T-helper 2 cell treated with Interferon-gamma antibody and Interleukin-4, amounts not matched to agents 5 μg/mL and 100 μg/mL, for 36 hours (primary cell): ENCODE data around the gene TOMM20.

ENCODE experiments used
- DNase-seq: peaks from one replicate; pipeline ENCODE4 v3.0.0; 2021; ENCODE audit warnings: low spot score
- H3K27ac Mint-ChIP-seq: one replicate; pipeline ENCODE4 v1.8.0; 2021; ENCODE audit warnings: mild to moderate bottlenecking, mixed read lengths
- H3K27me3 Mint-ChIP-seq: one replicate; pipeline ENCODE4 v1.8.0; 2021; ENCODE audit warnings: low read depth, mixed read lengths
- H3K36me3 Mint-ChIP-seq: one replicate; pipeline ENCODE4 v1.8.0; 2021; ENCODE audit warnings: low read depth, mixed read lengths
- H3K4me1 Mint-ChIP-seq: one replicate; pipeline ENCODE4 v1.8.0; 2021; ENCODE audit warnings: low read depth, mixed read lengths
- H3K4me3 Mint-ChIP-seq: one replicate; pipeline ENCODE4 v1.8.0; 2022; ENCODE audit warnings: mild to moderate bottlenecking, moderate library complexity, mixed read lengths
- H3K9me3 Mint-ChIP-seq: one replicate; pipeline ENCODE4 v1.8.0; 2021; ENCODE audit warnings: mixed read lengths

TOMM20 gene

GRCh38 chr1:235152235-235152634 lies 23.6 kb upstream of the TOMM20 start:
- Mint-ChIP-seq H3K27ac (no peak overlapping the region), H3K9me3 (no peaks in the 10 kb centered on the region), H3K27me3 (no peaks in the 10 kb centered on the region), H3K4me3 (no peak overlapping the region), H3K36me3 (peaks cover 52% of the 10 kb centered on the region), H3K4me1 (peaks cover 15% of the 10 kb centered on the region)
- no peak for DNase-seq

DNA sequence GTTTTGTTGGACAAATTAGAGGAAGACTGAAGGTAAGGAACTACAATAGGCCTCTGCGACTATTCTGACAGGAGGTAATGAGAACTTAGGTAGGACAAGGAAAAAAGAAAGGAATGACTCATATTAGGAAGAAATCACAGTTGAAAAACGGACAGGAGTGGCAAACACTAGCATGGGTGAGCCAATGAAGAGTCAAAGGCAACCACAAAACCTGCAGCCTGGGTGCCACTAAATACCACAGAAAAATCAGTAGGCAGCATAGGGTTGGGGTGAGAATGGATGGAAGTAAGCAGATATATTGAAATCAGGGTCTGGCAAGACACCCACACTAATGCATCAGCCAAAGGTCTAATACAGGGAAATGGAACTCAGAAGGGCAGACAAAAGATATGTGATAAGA lies 22.4 kb upstream of the TOMM20 start:
- Mint-ChIP-seq H3K27ac (no peak overlapping the region), H3K9me3 (no peaks in the 10 kb centered on the region), H3K36me3 (peaks cover 55% of the 10 kb centered on the region), H3K4me3 (no peak overlapping the region), H3K27me3 (no peaks in the 10 kb centered on the region), H3K4me1 (peaks cover 15% of the 10 kb centered on the region)
- DNase-seq: no peak

DNA sequence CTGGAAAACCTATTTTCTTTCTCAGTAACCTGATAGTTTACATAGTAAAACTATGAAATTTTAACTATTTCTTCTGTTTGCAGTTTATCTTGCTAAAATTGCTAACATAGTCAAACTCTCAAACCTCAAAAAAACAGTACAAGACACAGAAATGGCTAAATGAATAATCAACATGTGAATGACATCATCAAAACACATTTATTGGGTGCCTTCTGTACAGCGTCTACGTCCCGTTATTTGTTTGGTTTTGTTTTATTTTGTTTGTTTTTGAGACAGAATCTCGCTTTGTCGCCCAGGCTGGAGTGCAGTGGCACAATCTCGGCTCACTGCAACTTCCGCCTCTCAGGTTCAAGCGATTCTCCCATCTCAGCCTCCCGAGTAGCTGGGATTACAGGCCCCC lies 21.2 kb upstream of the TOMM20 start:
- Mint-ChIP-seq H3K36me3 (peaks cover 63% of the 10 kb centered on the region), H3K27ac (no peak overlapping the region), H3K9me3 (no peaks in the 10 kb centered on the region), H3K4me1 (peaks cover 15% of the 10 kb centered on the region), H3K4me3 (no peak overlapping the region), H3K27me3 (no peaks in the 10 kb centered on the region)
- DNase-seq: no peak

DNA sequence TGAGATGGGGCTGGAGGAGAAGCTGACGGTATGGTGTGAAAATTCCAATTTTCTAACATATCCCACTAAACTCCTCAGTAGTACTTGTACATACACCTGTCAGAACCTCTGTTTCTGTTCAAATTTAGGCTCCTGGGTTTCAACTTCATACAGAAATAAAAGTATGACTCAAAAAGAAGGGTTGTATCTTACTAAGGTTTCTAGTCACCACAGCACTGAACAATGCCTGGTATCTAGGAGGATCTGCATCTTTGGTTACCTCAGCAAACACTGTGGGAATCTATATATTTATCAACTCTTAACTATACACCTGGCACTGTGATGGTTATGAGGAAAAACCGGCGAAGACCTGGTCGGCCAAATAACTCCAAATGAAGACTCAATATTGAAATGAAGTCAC lies 18.6 kb upstream of the TOMM20 start:
- no peak overlapping the region for H3K27ac Mint-ChIP-seq
- H3K9me3 Mint-ChIP-seq: no peaks in the 10 kb centered on the region
- peaks cover 58% of the 10 kb centered on the region for H3K36me3 Mint-ChIP-seq
- H3K4me3 Mint-ChIP-seq: no peak overlapping the region
- no peaks in the 10 kb centered on the region for H3K27me3 Mint-ChIP-seq
- DNase-seq: no peak
- H3K4me1 Mint-ChIP-seq: peaks cover 14% of the 10 kb centered on the region

DNA sequence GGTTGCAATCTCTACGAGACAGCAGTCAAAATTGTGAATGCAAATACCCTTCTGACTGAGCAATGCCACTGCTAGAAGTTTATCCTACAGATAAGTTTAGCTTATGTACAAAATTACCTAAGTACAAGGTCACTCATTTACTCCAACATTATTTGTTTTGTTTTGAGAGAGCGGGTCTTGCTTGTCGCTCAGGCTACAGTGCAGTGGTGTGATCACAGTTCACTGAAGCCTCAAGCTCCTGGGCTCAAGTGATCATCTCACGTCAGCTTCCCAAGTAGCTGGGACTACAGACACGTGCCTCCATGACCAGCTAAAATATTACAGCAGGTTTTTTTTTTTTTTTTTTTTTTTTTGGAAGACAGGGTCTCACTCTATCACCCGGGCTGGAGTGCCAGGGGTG lies 17.0 kb upstream of the TOMM20 start:
- Mint-ChIP-seq H3K9me3 (no peaks in the 10 kb centered on the region), H3K4me1 (peaks cover 5% of the 10 kb centered on the region), H3K4me3 (no peak overlapping the region), H3K27ac (no peak overlapping the region), H3K36me3 (peaks cover 60% of the 10 kb centered on the region), H3K27me3 (no peaks in the 10 kb centered on the region)
- no peak for DNase-seq

- DNase-seq: no peak
- Mint-ChIP-seq H3K36me3 (peaks cover 66% of the 10 kb centered on the region), H3K27me3 (no peaks in the 10 kb centered on the region), H3K4me1 (peaks cover 7% of the 10 kb centered on the region), H3K4me3 (no peak overlapping the region), H3K9me3 (no peaks in the 10 kb centered on the region), H3K27ac (no peak overlapping the region)
Observed at GRCh38 chr1:235142991-235143390, 14.4 kb upstream of the TOMM20 start.

GRCh38 chr1:235139315-235139714 lies 10.7 kb upstream of the TOMM20 start:
- H3K36me3 Mint-ChIP-seq: peaks cover 75% of the 10 kb centered on the region
- H3K4me3 Mint-ChIP-seq: no peak overlapping the region
- no peaks in the 10 kb centered on the region for H3K27me3 Mint-ChIP-seq
- H3K9me3 Mint-ChIP-seq: no peaks in the 10 kb centered on the region
- DNase-seq: no peak
- H3K4me1 Mint-ChIP-seq: peaks cover 5% of the 10 kb centered on the region
- H3K27ac Mint-ChIP-seq: no peak overlapping the region

GRCh38 chr1:235138821-235139220 lies 10.2 kb upstream of the TOMM20 start:
- peak overlapping the region; percentile 1 for H3K27ac Mint-ChIP-seq
- no peaks in the 10 kb centered on the region for H3K9me3 Mint-ChIP-seq
- peaks cover 73% of the 10 kb centered on the region for H3K36me3 Mint-ChIP-seq
- H3K27me3 Mint-ChIP-seq: no peaks in the 10 kb centered on the region
- peak; percentile 50 for DNase-seq
- peaks cover 5% of the 10 kb centered on the region for H3K4me1 Mint-ChIP-seq
- no peak overlapping the region for H3K4me3 Mint-ChIP-seq

GRCh38 chr1:235136111-235136510 lies 7.5 kb upstream of the TOMM20 start:
- Mint-ChIP-seq H3K9me3 (no peaks in the 10 kb centered on the region), H3K27me3 (no peaks in the 10 kb centered on the region), H3K27ac (no peak overlapping the region), H3K4me1 (peaks cover 12% of the 10 kb centered on the region), H3K36me3 (peaks cover 68% of the 10 kb centered on the region), H3K4me3 (no peak overlapping the region)
- no peak for DNase-seq

- H3K4me1 Mint-ChIP-seq: peaks cover 12% of the 10 kb centered on the region
- DNase-seq: no peak
- no peak overlapping the region for H3K27ac Mint-ChIP-seq
- H3K36me3 Mint-ChIP-seq: peaks cover 59% of the 10 kb centered on the region
- no peaks in the 10 kb centered on the region for H3K27me3 Mint-ChIP-seq
- no peaks in the 10 kb centered on the region for H3K9me3 Mint-ChIP-seq
- H3K4me3 Mint-ChIP-seq: no peak overlapping the region
Observed at GRCh38 chr1:235134171-235134570, 5.5 kb upstream of the TOMM20 start.

- Mint-ChIP-seq H3K27ac (no peak overlapping the region), H3K27me3 (no peaks in the 10 kb centered on the region), H3K36me3 (peaks cover 50% of the 10 kb centered on the region), H3K4me1 (peaks cover 13% of the 10 kb centered on the region), H3K9me3 (no peaks in the 10 kb centered on the region), H3K4me3 (no peak overlapping the region)
- DNase-seq: no peak
Observed at GRCh38 chr1:235133086-235133485, 4.4 kb upstream of the TOMM20 start.

GRCh38 chr1:235131961-235132360 lies 3.3 kb upstream of the TOMM20 start:
- Mint-ChIP-seq H3K4me3 (no peak overlapping the region), H3K9me3 (no peaks in the 10 kb centered on the region), H3K27ac (peak overlapping the region; percentile 31), H3K27me3 (no peaks in the 10 kb centered on the region), H3K4me1 (peaks cover 20% of the 10 kb centered on the region), H3K36me3 (peaks cover 48% of the 10 kb centered on the region)
- DNase-seq: peak; percentile 34

DNA sequence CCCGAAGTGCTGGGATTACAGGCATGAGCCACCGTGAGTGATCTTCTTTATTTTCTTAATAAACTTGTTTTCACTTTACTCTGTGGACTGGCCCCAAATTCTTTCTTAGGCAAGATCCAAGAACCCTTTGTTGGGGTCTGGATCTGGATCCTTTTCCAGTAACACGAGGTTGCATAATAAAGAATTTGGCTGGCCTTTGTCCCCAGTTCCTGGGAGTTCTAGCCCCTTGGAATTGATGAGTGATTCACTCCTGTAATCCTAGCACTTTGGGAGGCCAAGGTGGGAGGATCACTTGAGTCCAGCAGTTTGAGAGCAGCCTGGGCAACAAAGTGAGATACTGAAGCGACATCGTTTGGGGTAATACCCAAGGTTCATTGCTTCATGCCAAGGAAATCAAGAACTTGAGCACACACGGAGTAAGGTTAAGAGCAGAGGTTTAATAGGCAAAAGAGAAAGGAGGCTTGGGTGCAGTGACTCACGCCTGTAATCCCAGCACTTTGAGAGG lies 2.2 kb upstream of the TOMM20 start:
- H3K4me1 Mint-ChIP-seq: peaks cover 29% of the 10 kb centered on the region
- no peak overlapping the region for H3K4me3 Mint-ChIP-seq
- no peak for DNase-seq
- no peak overlapping the region for H3K27ac Mint-ChIP-seq
- H3K27me3 Mint-ChIP-seq: no peaks in the 10 kb centered on the region
- peaks cover 47% of the 10 kb centered on the region for H3K36me3 Mint-ChIP-seq
- H3K9me3 Mint-ChIP-seq: no peaks in the 10 kb centered on the region

DNA sequence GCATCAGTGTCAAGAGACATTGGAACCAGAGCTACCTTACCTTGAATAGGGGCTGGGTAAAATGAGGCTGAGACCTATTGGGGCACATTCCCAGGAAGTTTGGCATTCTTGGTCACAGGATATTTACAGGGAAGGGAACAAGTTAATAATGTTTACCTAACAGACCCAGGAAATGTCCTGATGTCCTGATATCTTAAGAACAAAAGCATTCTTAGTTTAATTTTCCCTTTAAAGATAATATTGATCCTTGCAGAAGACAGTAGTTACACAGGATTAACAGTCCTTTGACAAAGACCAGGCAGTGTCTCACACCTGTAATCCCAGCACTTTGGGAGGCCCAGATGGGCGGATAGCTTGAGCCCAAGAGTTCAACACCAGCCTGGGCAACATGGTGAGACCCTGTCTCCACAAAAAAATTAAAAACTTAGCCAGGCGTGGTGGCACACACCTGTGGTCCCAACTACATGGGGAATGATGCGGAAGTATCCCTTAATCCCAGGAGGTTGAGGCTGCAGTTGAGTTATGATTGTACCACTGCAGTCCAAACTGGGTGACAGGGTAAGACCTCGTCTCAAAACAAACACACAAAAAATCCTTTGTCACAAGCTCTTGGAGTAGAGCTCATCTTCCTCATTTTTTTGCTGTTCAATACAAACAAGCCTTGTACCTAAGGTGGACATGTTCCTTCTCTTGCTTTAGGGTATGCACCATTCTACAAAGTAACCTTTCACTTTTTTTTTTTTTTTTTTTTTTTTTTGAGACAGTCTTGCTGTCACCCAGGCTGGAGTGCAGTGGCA lies 1.3 kb upstream of the TOMM20 start:
- Mint-ChIP-seq H3K4me1 (peaks cover 30% of the 10 kb centered on the region), H3K9me3 (no peaks in the 10 kb centered on the region), H3K4me3 (peak overlapping the region; percentile 17), H3K36me3 (peaks cover 43% of the 10 kb centered on the region), H3K27ac (peak overlapping the region; percentile 77), H3K27me3 (no peaks in the 10 kb centered on the region)
- no peak for DNase-seq
